Mesenchymal stem cell (in vitro differentiated cells and primary cell): Measurements from ENCODE around the gene CCDC188.

Experiments used
- DNase-seq: peaks from one replicate; pipeline ENCODE4 v3.0.0-alpha.2; 2013
- H2AFZ ChIP-seq: one replicate; pipeline ENCODE4 v1.6.1; 2013; ENCODE audit warnings: low read depth, mild to moderate bottlenecking, control low read depth, inconsistent platforms, low read length, moderate library complexity
- H2AK5ac ChIP-seq: 2 replicates; pipeline ENCODE4 v1.6.1; 2013; ENCODE audit warnings: low read length, moderate library complexity, mild to moderate bottlenecking, inconsistent platforms; ENCODE audit not compliant: severe bottlenecking
- H2BK120ac ChIP-seq: one replicate; pipeline ENCODE4 v1.6.1; 2013; ENCODE audit warnings: low read depth, mild to moderate bottlenecking, inconsistent platforms, low read length, moderate library complexity
- H2BK12ac ChIP-seq, 2 experiments: one replicate each; pipeline ENCODE4 v1.6.1; 2013; ENCODE audit warnings: inconsistent platforms in 2 of 2, low read length in 2 of 2, mild to moderate bottlenecking in 2 of 2, moderate library complexity in 2 of 2, control low read depth in 1 of 2
- H2BK15ac ChIP-seq: one replicate; pipeline ENCODE4 v1.6.1; 2013; ENCODE audit warnings: mild to moderate bottlenecking, low read depth, inconsistent platforms; ENCODE audit not compliant: poor library complexity, severe bottlenecking
- H2BK5ac ChIP-seq: 2 replicates; pipeline ENCODE4 v1.6.1; 2013; ENCODE audit warnings: low read depth, mild to moderate bottlenecking, low read length, control low read depth, inconsistent platforms; ENCODE audit not compliant: poor library complexity, severe bottlenecking
- H3K14ac ChIP-seq, 2 experiments: one replicate each; pipeline ENCODE4 v1.6.1; 2013; ENCODE audit warnings: inconsistent platforms in 2 of 2, low read length in 2 of 2, control low read depth in 1 of 2, mild to moderate bottlenecking in 1 of 2, moderate library complexity in 1 of 2
- H3K18ac ChIP-seq, 2 experiments: one replicate each; pipeline ENCODE4 v1.6.1; 2013; ENCODE audit warnings: inconsistent platforms in 2 of 2, low read length in 2 of 2, control low read depth in 1 of 2, low read depth in 1 of 2, mild to moderate bottlenecking in 1 of 2
- H3K23ac ChIP-seq, 2 experiments: one replicate each; pipeline ENCODE4 v1.6.1; 2013; ENCODE audit warnings: inconsistent platforms in 2 of 2, low read length in 2 of 2, mild to moderate bottlenecking in 2 of 2, moderate library complexity in 2 of 2, control low read depth in 1 of 2
- H3K27ac ChIP-seq: 2 replicates; pipeline ENCODE4 v1.5.1; 2013; ENCODE audit warnings: mild to moderate bottlenecking, moderate library complexity, low read length, control low read depth, inconsistent platforms; ENCODE audit not compliant: poor library complexity, severe bottlenecking
- H3K27me3 ChIP-seq, 2 experiments: 2 replicates each; pipeline versions ENCODE4 v1.6.1 to v1.7.0; 2013; ENCODE audit warnings: low read length in 2 of 2, mild to moderate bottlenecking in 2 of 2, moderate library complexity in 2 of 2, control low read depth in 1 of 2, inconsistent platforms in 1 of 2; ENCODE audit not compliant: control insufficient read depth in 1 of 2, insufficient read depth in 1 of 2
- H3K36me3 ChIP-seq, 2 experiments: 2 replicates each; pipeline versions ENCODE4 v1.6.1 to v1.7.0; 2013; ENCODE audit warnings: low read length in 2 of 2, control low read depth in 1 of 2, inconsistent platforms in 1 of 2, low read depth in 1 of 2, mild to moderate bottlenecking in 1 of 2; ENCODE audit not compliant: insufficient read depth in 2 of 2, control insufficient read depth in 1 of 2
- H3K4ac ChIP-seq, 2 experiments: one replicate each; pipeline ENCODE4 v1.6.1; 2013; ENCODE audit warnings: inconsistent platforms in 2 of 2, low read length in 2 of 2, mild to moderate bottlenecking in 2 of 2, moderate library complexity in 2 of 2, control low read depth in 1 of 2, low read depth in 1 of 2
- H3K4me1 ChIP-seq: 2 replicates; pipeline ENCODE4 v1.6.1; 2013; ENCODE audit warnings: low read depth, low read length, control low read depth; ENCODE audit not compliant: control insufficient read depth, insufficient read depth
- H3K4me2 ChIP-seq: 2 replicates; pipeline ENCODE4 v1.6.1; 2013; ENCODE audit warnings: low read length, mild to moderate bottlenecking, inconsistent platforms; ENCODE audit not compliant: poor library complexity, severe bottlenecking
- H3K4me3 ChIP-seq, 2 experiments: 2 replicates each; pipeline versions ENCODE4 v1.5.1 to v1.7.0; 2013; ENCODE audit warnings: low read length in 2 of 2, mild to moderate bottlenecking in 2 of 2, control low read depth in 1 of 2, low read depth in 1 of 2; ENCODE audit not compliant: insufficient read depth in 1 of 2
- H3K79me1 ChIP-seq: replicated peaks from 2 replicates; pipeline ENCODE4 v1.6.1; 2013; ENCODE audit warnings: mild to moderate bottlenecking, control low read depth, low read length, inconsistent platforms; ENCODE audit not compliant: poor library complexity, severe bottlenecking
- H3K9ac ChIP-seq: 2 replicates; pipeline ENCODE4 v1.7.0; 2013; ENCODE audit warnings: mild to moderate bottlenecking, low read length, moderate library complexity
- H3K9me3 ChIP-seq: 2 replicates; pipeline ENCODE4 v1.7.0; 2013; ENCODE audit warnings: mild to moderate bottlenecking, low read length; ENCODE audit not compliant: control insufficient read depth
- H4K8ac ChIP-seq: one replicate; pipeline ENCODE4 v1.6.1; 2013; ENCODE audit warnings: inconsistent platforms, mild to moderate bottlenecking, low read length, moderate library complexity
- H4K91ac ChIP-seq: one replicate; pipeline ENCODE4 v1.6.1; 2013; ENCODE audit warnings: mild to moderate bottlenecking, low read length, inconsistent platforms
- WGBS: methylation state at CpG from one replicate; pipeline ENCODE4 v1.1.7; 2013; ENCODE audit warnings: mixed read lengths; 5-methylcytosine and 5-hydroxymethylcytosine counted together

CCDC188 gene

DNA sequence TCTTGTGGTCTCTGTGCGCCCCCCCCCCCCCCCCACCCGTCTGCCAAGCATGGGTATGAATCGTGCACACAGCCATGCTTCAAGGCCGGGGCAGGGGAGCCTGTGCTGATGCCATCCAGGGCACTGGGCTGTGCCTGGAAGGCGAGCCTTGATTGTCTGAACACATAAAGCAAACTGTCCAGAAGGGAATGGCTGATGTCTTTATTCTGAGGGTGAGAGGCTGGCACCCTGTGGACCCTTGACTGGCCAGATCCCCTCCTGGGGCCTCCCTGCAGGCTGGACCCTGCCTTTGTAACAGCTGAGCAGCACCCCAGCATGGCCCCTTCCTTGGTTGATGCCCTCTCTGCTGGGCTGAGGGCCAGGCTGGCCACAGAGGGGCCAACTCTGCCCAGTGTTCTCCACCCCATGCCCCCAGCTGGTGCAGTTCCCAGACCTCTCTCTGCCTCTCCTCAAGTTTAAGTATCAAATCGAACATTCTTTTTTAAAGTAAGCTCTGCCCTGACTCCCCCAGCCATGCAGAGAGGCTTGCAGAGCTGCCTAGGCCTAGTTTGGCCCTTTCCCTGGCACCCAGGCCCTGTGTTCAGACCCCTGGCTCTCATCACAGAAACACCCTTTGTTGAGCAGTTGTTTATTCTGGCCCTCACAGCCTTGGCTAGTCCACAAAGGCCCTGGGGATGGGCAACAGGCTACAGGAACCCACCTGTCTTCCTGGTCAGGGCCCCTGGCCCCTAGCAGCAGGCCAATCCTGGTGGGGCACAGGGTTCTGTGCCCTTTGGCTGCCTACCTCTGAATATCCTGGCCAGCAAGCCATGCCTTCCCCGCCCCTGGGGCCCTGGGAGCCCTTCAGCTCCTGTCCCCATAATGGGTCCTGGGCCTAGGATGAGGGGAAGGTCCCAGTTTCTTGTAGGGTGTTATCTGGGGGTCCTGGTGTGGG lies 38.9 kb downstream of the CCDC188 start:
- Histone ChIP-seq H2BK12ac (no peak overlapping the region), H4K91ac (no peak overlapping the region), H3K14ac (no peak overlapping the region), H2AK5ac (no peak overlapping the region), H3K27ac (no peak overlapping the region), H3K4me1 (peaks cover 26% of the 10 kb centered on the region), H2BK120ac (no peak overlapping the region), H3K4me2 (no peak overlapping the region), H3K9ac (peak overlapping the region; percentile 19), H3K36me3 (peaks cover 86 to 94% of the 10 kb centered on the region in 2 experiments), H4K8ac (peak overlapping the region; percentile 16), H3K27me3 (no peaks in the 10 kb centered on the region), H3K9me3 (no peaks in the 10 kb centered on the region), H2BK15ac (no peak overlapping the region), H3K23ac (no peak overlapping the region), H3K79me1 (peaks cover 49% of the 10 kb centered on the region), H3K4ac (no peak overlapping the region), H2BK5ac (no peak overlapping the region), H2AFZ (no peak overlapping the region), H3K4me3 (no peak overlapping the region), H3K18ac (no peak overlapping the region)
- WGBS, result 89% methylated on average over 6 of the region's 7 CpGs
- DNase-seq, result no peak

- Histone ChIP-seq H3K9ac (no peak overlapping the region), H3K27ac (no peak overlapping the region), H3K14ac (no peak overlapping the region), H2BK15ac (no peak overlapping the region), H3K27me3 (no peaks in the 10 kb centered on the region), H4K8ac (peak overlapping the region; percentile 39), H3K23ac (no peak overlapping the region), H3K18ac (no peak overlapping the region), H3K4me2 (no peak overlapping the region), H3K9me3 (no peaks in the 10 kb centered on the region), H3K36me3 (peaks cover 94 to 99% of the 10 kb centered on the region in 2 experiments), H2BK120ac (no peak overlapping the region), H3K4me1 (peaks cover 24% of the 10 kb centered on the region), H3K4me3 (no peak overlapping the region), H2AFZ (no peak overlapping the region), H2BK5ac (no peak overlapping the region), H3K79me1 (peaks cover 53% of the 10 kb centered on the region), H2AK5ac (no peak overlapping the region), H2BK12ac (no peak overlapping the region), H4K91ac (no peak overlapping the region), H3K4ac (peak overlapping the region in 1 of 2 experiments; percentile 35)
- 81% methylated on average over 14 of the region's 14 CpGs for WGBS
- peak; percentile 44 for DNase-seq
These were observed 39.7 kb downstream of the CCDC188 start for GRCh38 chr22:20111045-20111688.

GRCh38 chr22:20110359-20110985 lies 40.4 kb downstream of the CCDC188 start:
- H3K27me3 ChIP-seq, result no peaks in the 10 kb centered on the region
- no peaks in the 10 kb centered on the region for H3K9me3 ChIP-seq
- no peak overlapping the region for H2BK12ac ChIP-seq
- no peak overlapping the region for H2BK120ac ChIP-seq
- H3K4me2 ChIP-seq, result no peak overlapping the region
- H3K79me1 ChIP-seq, result peaks cover 59% of the 10 kb centered on the region
- no peak overlapping the region for H2BK5ac ChIP-seq
- H3K23ac ChIP-seq, result no peak overlapping the region
- no peak overlapping the region for H3K9ac ChIP-seq
- H3K18ac ChIP-seq, result no peak overlapping the region
- DNase-seq, result no peak
- no peak overlapping the region for H4K8ac ChIP-seq
- no peak overlapping the region for H4K91ac ChIP-seq
- no peak overlapping the region for H3K4me3 ChIP-seq
- no peak overlapping the region for H3K14ac ChIP-seq
- peaks cover 98 to 99% of the 10 kb centered on the region in 2 experiments for H3K36me3 ChIP-seq
- no peak overlapping the region for H2AK5ac ChIP-seq
- peaks cover 21% of the 10 kb centered on the region for H3K4me1 ChIP-seq
- no peak overlapping the region for H3K27ac ChIP-seq
- H3K4ac ChIP-seq, result no peak overlapping the region
- WGBS, result 94% methylated on average over 9 of the region's 9 CpGs
- H2AFZ ChIP-seq, result no peak overlapping the region
- H2BK15ac ChIP-seq, result no peak overlapping the region
